GM12801 (cell line): ENCODE data around the gene PSTPIP1.

Source experiments
- TF ChIP-seq, protein P1 (sequence below): IDR thresholded peaks from one replicate; pipeline ENCODE4 v1.5.1; 2011; ENCODE audit warnings: control low read depth; ENCODE audit not compliant: insufficient read length; ENCODE audit errors: extremely low read depth

The PSTPIP1 gene

GRCh38 chr15:77042955-77043920 is 48.3 kb downstream of the PSTPIP1 start:
- TF ChIP-seq, protein P1, sequence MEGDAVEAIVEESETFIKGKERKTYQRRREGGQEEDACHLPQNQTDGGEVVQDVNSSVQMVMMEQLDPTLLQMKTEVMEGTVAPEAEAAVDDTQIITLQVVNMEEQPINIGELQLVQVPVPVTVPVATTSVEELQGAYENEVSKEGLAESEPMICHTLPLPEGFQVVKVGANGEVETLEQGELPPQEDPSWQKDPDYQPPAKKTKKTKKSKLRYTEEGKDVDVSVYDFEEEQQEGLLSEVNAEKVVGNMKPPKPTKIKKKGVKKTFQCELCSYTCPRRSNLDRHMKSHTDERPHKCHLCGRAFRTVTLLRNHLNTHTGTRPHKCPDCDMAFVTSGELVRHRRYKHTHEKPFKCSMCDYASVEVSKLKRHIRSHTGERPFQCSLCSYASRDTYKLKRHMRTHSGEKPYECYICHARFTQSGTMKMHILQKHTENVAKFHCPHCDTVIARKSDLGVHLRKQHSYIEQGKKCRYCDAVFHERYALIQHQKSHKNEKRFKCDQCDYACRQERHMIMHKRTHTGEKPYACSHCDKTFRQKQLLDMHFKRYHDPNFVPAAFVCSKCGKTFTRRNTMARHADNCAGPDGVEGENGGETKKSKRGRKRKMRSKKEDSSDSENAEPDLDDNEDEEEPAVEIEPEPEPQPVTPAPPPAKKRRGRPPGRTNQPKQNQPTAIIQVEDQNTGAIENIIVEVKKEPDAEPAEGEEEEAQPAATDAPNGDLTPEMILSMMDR: no peak

DNA sequence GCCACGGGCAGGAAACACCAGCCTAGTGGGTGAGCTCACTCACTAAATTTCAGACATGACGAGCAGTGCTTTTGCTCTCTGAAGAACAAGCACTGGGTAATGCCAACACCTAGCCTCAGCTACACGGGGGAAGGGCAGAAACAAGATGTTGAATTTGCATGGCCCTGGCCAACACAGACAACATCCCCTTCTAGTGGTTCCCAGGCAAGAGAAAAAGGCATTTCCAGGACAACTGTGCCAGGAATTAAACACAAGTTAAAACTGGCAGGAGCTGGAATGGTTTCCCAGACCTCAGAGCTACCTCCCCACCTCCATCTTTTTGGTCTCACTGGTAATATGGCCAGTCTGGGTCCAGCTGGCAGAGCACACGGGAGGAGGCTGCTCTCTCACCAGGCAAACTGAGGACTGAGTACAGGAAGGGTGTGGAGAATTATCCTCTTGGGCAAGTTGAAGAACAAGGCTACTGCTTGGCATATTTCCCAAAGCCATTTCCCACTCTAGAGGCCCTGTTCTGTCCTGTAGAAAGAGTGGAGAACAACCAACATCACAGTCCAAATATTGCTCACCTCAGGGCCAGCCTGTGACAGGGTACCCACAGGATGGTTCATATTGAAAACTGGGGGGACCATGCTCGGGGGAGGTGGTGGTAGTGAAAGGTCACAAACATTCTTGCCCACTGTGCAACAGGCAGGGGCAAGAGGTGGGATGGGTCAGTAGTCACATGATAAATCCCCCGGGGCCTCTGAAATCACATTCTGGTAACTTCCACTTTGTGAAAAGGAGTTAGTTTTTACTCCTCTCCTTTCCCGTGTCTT is 49.5 kb downstream of the PSTPIP1 start:
- TF ChIP-seq, protein P1: no peak

DNA sequence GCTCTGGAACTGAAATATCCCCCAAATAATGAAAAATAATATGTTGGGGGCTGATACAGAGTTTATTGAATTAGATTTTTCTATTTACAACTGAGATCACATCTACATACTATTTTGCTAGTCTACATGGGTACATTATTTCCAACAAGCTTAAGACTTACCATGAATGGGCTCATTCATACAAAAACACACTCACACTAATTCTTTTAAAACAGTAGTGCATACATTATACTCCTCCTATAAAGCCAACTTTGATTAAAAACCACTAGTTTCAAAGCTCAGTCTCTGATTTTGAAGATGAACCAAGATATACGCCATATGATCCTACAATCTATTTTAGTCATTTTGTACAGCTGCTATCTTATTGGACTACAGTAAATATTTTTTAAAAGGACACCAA is 51.1 kb downstream of the PSTPIP1 start:
- TF ChIP-seq, protein P1: no peak

DNA sequence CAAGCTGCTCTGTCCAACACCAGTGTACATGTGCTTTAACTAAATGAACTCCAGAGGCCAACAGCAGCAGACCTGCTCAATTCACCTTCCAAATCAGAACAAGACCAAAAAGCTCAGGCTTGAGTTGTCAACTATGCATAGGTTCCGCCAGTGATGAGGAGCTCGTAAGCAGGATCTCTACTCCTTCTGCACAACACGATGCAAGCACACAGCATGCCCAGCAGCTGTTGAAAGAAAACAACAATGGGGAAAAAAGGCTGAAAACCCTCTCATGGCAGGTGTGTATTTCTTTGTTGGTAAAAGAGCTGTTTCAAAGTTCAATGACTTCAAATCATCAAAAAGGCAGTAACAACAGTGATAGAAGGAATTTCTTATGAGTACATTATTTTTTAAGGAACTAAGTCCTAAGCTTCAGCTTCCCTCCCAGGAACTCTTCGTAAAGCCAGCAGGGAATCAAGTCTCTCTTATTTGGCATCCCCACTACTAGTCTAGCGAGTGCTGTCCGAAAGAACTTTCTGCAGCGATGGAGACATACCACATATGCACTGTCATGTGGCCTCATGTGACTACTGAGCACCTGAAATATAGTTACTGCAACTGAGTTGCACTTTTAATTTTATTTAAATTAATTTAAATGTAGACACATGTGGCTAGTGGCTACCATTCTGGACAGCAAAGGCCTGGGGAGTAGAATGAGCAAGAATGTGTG is 51.9 kb downstream of the PSTPIP1 start:
- TF ChIP-seq, protein P1: no peak

- TF ChIP-seq, protein P1: no peak
Observed at GRCh38 chr15:77048135-77048876, 53.4 kb downstream of the PSTPIP1 start.

GRCh38 chr15:77052556-77052955 is 57.6 kb downstream of the PSTPIP1 start:
- TF ChIP-seq, protein P1: no peak
